Fibroblast of peridontal ligament (primary cell): ENCODE results near the gene MAP3K5.
A peak's percentile ranks its signal among the peaks of the same experiment; 100 is the strongest.
"Not testable (repeated sequence)": the region's sequence is repeated elsewhere in the genome, so short reads cannot be mapped to it uniquely, and the experiment has no call there.

Source experiments
- DNase-seq: peaks from one replicate; pipeline ENCODE4 v3.0.0-alpha.2; 2010; ENCODE audit errors: extremely low read depth

Gene MAP3K5

DNA sequence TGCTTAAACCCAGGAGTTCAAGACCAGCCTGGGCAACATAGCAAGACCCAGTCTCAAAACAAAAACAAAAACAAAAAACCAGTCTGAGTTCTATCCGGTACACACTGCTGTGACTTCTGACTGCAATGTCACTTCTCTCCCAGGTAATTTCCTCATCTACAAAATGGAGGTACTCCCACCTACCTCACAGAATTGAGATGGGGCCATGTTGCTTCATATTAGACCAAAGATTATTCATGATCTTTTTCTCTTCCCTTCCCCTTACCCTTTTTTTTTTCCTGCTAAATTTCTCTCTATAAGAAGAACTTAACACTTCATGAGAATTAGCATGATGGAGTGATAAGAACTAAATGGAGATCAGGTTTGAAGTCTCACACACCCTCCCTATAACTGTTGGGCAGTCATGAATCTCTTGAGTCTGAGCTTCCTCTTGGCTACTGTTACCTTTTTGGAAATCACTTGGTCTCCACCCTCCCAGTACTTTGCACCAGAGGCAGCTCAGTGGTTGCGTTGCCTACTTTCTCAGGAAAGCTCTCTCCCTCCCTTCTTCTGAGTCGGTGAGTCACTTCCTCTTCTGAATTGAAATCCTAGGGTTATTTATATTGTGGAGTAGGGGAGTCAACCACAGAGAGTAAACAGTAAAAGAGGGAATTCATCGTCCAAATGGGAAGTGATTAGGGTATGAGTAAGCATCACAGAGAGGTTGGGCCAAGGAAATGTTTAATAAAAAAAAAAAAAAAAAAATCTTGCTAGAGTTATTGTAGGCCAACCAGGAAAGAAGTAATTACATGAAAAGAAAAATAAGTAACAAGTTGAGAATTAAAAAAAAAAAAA lies 182.2 kb downstream of the MAP3K5 start:
- peak; percentile 100 for DNase-seq

GRCh38 chr6:136608991-136609390 lies 183.3 kb downstream of the MAP3K5 start:
- peak; percentile 82 for DNase-seq

- DNase-seq: peak; percentile 58
Measured at GRCh38 chr6:136607932-136608772, 184.1 kb downstream of the MAP3K5 start.

- DNase-seq: no peak
Measured at GRCh38 chr6:136607204-136607931, 184.9 kb downstream of the MAP3K5 start.

DNA sequence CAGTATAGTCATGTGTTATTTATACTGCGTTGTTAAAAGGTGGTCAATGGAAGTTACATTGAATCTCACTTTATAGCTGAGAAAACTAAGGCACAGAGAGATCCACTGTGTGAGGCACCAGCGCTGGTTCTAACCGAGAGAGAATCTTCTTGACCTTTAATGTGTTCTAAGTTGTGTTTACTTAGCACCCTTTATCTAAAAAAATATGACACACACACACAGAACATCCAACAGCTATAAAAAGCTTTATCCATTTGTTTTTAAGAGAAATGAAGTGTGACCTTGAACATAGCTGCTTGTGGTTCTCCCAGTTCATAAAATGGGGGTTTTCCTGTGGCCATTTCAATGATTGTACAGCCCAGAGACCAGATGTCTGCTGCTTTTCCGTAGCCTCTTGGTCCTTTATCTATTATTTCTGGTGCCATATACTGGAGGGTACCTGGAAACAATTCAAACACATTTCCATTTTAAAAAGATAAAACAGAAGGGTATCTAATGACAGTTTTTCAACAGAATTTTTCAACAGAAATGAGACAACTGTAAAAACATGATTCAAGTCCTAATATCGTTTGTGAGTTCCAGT lies 187.3 kb downstream of the MAP3K5 start:
- DNase-seq: no peak

DNA sequence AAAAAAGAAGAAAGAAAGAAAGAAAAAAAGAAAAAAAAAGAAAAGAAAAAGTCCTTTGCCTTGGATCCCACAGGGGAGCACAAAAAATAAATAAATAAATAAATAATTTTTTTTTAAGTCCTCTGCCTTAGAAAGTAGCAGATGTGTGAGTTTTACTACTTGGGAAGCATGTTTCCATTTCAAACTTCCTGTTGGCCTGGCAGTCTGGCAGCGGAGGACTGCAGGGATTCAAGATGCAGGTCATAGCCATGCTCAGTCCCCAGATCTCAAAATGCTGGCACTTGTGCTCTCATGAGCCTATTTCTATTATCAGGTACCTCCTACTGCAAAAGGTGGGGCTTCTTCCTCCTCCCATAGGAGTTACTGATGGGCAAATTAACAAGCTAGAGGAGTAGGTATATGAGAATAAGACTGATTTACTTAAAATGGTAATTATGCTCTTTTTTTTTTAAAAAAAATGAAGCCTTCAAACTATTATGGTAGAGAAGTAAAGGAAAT lies 187.9 kb downstream of the MAP3K5 start:
- DNase-seq: no peak

GRCh38 chr6:136600818-136601217 lies 191.5 kb downstream of the MAP3K5 start:
- DNase-seq: peak; percentile 58

- peak; percentile 95 for DNase-seq
Measured at GRCh38 chr6:136599329-136600011, 192.8 kb downstream of the MAP3K5 start.

GRCh38 chr6:136598048-136598447 lies 194.2 kb downstream of the MAP3K5 start:
- no peak for DNase-seq

DNA sequence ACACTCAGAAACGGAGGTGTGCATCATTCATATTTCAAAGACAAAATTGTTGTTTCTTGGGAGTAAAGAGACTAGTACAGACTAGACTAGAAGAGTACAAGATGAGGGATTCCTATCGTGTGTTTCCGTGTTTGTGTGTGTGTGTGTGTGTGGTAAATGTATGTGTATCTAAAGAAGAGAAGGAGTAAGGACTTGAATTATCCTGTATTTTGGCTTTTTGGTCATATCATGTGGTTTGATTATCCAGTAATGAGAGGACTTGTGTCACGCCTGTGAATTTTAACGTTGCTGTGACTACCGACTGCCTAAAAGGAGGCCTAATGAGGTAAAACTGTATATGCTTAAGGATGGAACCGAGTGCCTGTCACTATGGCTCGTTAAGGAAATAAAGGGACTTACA lies 197.6 kb downstream of the MAP3K5 start:
- DNase-seq: no peak

DNA sequence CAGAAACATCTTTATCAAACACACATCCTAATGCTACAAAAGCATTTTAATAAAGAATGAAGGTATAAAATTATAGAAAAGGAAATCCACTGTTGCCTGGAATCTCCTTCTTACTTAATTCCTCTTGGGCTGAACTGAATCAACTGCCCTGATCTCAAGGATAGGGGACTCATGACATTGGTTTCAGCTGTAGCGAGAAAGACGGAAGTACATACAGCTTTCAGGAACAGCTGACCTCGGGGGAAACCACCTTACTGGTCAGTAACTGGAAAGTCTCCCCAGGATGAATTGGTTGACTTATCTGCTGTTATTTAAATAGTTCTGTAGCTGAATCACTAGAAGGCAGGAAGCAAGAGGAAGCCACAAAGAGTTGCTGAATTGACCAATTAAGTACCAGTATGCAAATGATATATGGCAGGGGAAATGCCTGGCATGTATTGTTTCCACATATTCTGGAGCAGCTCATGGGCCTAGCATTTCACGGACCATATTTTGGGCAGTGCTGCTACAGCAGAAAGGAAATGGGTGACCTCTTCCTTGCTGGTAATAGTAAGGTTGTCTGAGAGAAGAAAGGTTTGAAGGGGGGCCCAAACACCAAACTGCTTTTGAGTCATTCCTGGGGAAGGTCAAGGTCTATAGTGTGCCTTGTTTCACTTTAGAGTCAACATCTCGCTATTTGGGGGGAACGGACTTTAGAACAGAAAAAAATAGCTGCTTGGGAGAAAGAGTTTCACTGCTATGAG lies 198.4 kb downstream of the MAP3K5 start:
- peak; percentile 99 for DNase-seq

DNA sequence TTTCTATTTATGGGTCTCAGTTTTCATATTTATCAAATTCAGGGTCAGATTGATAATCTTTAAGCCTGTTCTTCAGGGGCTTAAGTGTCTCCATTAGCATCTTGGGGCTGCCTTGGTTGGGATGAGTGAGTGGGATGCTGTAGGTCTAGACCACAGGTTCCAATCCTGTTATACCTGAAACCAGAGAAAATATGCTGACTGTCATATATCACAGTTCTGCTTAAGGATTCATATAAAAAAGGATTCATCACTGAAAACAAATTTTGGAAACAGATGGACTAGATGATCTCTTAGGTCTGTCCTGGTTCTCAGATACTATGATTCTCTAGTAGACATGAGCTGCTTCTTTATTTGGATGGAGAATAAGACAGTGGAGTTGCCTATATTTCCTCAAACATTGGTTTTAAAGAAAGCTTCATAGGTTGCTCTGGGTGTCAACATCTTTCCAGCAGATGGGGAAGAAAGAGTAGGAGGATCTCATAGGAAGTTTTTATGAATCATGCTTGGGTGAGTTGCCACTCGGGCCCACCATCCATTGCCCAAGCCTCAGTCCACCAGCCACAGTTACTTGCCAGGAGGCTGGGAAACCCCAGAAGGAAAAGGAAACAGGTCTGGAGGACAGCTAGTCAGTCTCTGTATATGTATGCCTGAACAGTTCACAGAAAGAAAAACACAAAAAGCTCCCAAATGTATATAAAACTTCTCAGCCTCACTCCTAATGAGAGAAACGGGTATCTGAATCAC lies 199.2 kb downstream of the MAP3K5 start:
- DNase-seq: peak; percentile 77

- no peak for DNase-seq
Measured at GRCh38 chr6:136591617-136592016, 200.7 kb downstream of the MAP3K5 start.

DNA sequence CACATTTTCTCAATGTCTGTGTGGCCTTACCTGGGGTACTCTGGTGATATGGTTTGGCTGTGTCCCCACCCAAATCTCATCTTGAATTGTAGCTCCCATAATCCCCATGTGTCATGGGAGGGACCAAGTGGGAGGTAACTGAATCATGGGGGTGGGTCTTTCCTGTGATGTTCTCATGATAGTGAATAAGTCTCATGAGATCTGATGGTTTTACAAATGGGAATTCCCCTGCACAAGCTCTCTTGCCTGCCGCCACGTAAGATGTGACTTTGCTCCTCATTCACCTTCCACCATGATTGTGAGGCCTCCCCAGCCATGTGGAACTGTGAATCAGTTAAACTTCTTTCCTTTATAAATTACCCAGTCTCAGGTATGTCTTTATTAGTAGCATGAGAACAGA lies 201.4 kb downstream of the MAP3K5 start:
- not testable (repeated sequence) for DNase-seq

GRCh38 chr6:136587527-136587926 lies 204.8 kb downstream of the MAP3K5 start:
- no peak for DNase-seq

GRCh38 chr6:136586295-136586694 lies 206.0 kb downstream of the MAP3K5 start:
- DNase-seq: peak; percentile 96

GRCh38 chr6:136585523-136585922 lies 206.8 kb downstream of the MAP3K5 start:
- DNase-seq: not testable (repeated sequence)

DNA sequence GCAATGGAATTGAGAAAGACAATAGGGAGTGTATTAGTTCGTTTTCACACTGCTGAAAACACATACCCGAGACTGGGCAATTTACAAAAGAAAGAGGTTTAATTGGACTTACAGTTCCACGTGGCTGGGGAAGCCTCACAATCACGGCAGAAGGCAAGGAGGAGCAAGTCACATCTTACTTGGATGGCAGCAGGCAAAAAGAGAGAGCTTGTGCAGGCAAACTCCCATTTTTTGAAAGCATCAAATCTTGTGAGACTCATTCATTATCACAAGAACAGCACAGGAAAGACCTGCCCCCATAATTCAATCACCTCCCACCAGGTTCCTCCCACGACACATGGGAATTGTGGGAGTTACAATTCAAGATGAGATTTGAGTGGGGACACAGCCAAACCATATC lies 208.0 kb downstream of the MAP3K5 start:
- not testable (repeated sequence) for DNase-seq

DNA sequence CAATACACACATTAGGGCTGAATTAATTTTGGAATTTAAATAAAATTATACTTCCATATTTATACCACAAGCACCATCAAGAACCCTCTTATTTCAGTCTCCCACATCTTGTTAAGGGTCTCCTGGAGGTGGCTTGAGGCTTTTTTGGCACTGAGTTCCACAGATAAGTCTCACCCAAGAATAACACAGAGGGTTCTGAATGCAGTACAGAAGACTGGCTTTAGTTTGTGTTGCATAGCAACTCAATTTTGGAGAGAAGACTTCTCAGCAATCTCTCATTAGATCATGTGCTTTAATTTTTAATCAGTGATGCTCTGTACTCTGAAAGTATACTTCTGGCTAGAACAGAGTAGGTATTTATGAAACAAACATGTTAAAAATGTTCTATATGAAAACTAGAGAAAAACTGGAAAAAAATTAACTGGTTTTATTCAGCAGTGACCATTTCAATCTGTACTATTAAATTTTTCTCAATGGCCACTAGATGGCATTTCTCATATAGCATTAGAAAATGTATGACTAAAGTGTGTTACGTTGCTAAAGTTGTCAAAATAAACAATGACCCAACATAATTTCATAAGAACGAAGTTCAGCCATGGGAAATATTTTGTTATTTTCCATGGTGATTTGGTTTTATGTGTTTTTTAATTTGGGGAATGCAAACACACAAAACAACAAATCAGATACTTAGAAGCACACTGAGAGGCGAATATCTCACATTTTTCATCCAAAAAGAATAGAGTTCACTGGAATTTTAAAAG lies 209.4 kb downstream of the MAP3K5 start:
- DNase-seq: peak; percentile 98
